Right ventricle myocardium superior (tissue), 1 donor: Measurements from ENCODE around the gene PRMT6. TPM values are rescaled to one million over a fixed set of nuclear protein-coding genes. Genes with fewer than 3 reads are reported as not detected.
"Not testable (repeated sequence)": the region's sequence is repeated elsewhere in the genome, so short reads cannot be mapped to it uniquely, and the experiment has no call there.

Experiments used
- ATAC-seq: fragments of 200-7000 bp; cut with Tn5 transposase; one replicate; pipeline ENCODE4 v1.9.1; 2020; ENCODE audit warnings: mild to moderate bottlenecking; ENCODE audit not compliant: poor library complexity
- DNase-seq: peaks from one replicate; pipeline ENCODE4 v3.0.0-alpha.2; 2020
- intact Hi-C: fragments of 100-400 bp; cut with DNase I; formaldehyde crosslinking; loops from one replicate; pipeline ENCODE4 v1.11.2; 2022
- total RNA-seq: library from RNA; stranded (reverse); fragmentation: NEBNext Ultra II Directional; extraction: Animal tissue kit (Norgen Biotek cat#: 25700); gene quantifications from one replicate; pipeline ENCODE4 v1.2.1, GENCODE V29; 2021
- donor health status: DM: no; HTN: yes; CAD: no; lungs with severe emphysema.

The PRMT6 gene
- total RNA-seq, 1 donor from 2014 or later: 4.3 TPM

DNA sequence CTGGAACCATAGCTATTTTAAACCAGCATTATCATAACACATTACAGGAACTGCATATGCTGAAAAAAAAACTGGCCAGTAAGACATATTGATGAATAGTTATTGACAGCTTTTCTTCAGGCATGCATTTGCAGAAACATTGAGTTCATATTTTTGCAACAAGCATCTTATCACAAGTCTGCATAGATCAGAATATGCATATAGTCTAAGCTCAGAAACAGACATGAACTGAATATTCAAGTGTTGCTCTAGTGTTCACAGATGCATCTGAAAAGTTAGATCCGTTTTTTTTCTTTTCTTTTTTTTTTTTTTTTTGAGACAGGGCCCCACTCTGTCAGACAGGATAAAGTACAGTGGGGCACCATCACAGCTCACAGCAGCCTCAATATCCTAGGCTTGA lies 22.8 kb downstream of the PRMT6 start:
- intact Hi-C loops: no loop called here
- ATAC-seq (no peak), DNase-seq (no peak)

DNA sequence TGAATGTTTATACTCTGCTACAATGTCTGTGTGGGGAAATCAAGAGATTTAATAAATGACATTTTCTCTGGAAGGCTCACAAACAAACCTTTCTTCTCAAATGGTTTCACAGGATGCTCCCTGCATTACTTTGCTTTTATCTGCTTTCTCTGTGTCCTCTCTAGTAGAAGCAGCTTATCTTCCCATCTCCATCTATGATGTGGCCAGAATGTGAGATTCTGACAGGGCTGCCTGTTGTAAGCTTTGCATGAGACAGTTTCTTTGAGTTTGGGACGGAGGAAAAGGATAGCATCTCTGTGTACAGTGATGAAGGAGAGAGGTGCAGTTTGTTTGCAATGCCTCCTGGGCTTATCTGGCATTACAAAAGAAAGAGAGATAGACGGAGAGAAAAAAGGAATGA lies 24.6 kb downstream of the PRMT6 start:
- no peak for DNase-seq
- no peak for ATAC-seq
- intact Hi-C loops: no loop called here

DNA sequence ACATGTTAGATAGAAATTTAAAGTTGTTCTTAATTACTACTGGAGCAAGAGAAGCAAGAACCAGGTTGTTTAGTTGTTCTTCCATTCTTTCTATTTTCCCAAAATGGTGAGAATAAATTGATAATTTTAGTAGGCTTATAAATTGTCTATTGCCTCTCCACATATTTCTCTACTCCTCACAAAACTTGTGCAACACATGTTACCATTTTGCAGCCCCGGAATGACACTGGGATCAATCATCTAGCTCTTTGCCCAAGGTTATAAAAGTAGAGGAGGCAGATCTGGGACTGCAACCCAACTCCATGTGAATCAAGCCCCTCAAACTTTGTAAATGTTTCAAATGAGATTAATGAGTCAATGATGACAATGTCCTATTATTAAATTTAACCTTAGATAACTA lies 34.9 kb downstream of the PRMT6 start:
- ATAC-seq: no peak
- intact Hi-C loops: no loop called here
- no peak for DNase-seq

DNA sequence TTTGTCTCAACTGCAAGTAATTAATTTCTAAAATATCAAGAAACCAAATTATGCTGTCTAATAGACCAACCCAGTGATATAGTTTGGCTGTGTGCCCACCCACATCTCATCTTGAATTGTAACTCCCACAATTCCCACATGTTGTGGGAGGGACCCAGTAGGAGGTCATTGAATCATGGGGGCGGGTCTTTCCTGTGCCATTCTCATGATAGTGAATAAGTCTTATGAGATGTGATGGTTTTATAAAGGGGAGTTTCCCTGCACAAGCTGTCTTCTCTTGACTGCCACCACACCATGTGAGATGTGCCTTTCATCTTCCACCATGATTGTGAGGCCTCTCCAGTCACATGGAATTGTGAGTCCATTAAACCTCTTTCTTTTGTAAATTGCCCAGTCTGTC lies 36.9 kb downstream of the PRMT6 start:
- ATAC-seq, DNase-seq, intact Hi-C loops: not testable (repeated sequence)

DNA sequence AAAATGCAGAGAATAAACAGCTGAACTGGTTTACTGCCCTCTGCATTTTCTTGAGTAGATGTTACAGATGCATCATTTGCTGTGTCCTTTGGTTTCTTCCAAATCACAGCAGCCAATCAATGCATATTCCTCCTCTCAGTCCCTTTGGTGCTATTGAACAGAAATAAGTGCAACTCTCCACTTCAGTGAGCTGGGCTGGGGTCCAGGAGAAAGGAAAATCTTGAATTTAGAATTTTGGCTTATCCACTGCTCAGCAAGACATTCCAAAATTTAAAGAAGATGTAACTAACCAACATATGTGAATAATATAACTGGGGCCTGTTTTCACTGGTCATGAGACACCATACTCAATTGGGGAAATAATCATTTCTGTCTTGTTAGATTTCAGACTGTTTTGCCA lies 39.2 kb downstream of the PRMT6 start:
- intact Hi-C loops: no loop called here
- ATAC-seq: no peak
- no peak for DNase-seq

DNA sequence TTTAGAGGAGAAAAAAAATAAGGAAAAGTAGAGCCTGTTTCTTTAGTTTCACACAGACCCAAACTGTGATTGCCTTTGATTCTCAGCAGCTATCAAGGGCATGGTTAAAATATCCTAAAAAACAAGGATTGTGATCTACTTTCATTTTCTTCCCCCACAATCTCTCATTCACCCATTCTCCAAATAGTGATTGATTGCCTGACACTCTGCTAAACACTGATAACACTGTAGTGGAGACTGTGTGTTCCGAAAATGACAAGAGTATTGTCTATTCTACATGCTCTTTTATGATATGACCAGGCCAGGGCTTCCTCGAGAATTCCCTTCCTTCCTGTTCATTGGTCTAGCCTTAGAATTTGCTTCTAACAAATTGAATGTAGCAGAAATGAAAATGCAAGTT lies 40.2 kb downstream of the PRMT6 start:
- ATAC-seq (no peak), DNase-seq (no peak)
- intact Hi-C loops: no loop called here

DNA sequence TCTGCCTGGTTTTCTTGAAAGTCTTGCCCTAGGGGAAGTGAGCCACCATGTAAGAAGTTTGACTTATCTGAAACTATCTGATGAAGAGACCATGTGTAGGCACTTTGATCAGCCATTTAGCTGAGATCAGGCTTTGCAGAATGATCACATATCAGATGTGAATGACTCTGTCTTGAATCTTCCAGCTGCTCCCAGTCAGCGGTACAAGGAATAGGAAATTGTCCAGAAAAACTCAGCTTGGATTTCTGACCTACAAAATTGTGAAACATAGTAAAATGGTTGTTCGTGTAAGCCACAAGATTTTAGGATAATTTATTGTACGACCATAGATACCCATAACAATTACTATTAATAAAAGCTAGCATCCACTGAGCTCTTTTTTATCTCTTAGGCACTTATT lies 42.5 kb downstream of the PRMT6 start:
- no peak for DNase-seq
- ATAC-seq: no peak
- intact Hi-C loops: no loop called here

DNA sequence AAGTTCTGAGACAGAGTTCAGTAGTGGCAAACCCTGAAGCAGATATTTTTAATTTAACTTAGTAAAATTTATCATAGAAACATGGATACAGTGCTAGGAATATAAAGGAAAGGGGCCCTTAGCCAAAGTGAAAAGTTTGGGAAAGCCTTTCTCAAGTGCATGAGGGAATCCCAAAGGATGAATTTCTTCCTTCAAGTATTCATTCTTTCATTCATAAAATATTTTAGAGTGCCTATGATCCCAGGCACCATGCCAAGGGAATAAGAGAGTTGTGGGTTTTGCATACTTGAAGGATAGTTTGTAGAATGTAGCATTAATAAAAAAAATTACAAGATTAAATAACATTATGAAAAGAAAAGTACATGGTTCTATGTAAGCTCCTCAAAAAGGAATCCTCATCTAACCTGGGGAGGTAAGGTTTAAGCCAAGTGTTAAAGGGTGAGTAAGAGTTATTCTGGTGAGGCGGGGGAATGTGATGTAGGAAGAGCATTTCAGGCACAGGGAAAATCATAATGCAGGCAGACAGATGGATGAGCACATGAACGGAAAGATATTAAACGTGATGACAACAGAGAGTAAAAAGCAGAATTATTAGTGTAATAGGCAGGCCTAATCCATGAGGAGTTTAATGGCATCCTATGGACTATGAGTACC lies 44.0 kb downstream of the PRMT6 start:
- intact Hi-C loops: no loop called here
- ATAC-seq: no peak
- no peak for DNase-seq

DNA sequence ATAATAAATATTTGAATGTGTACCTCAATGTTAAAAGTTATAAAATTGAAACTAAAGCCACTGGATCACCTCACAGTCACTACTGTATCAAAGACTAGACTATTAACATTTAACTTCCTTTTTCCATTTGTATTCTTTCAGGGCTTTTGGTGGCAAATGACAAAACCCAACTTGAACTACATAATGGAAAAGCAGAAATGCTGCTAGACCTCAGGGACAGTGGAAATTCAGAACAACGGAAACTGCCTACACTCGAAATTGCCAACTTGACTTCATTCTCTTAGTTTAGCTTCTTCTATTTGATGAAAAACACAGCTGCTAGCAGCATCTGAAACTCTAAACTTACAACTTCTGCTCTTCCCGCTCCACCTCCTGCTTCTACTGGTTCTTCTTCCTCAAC lies 49.4 kb downstream of the PRMT6 start:
- ATAC-seq: no peak
- intact Hi-C loops: no loop called here
- no peak for DNase-seq

Other genes starting within 250 kb of the PRMT6 start
- gene NTNG1, start 84.4 kb downstream of the PRMT6 start, total RNA-seq: 0.46 TPM